Endothelial cell of umbilical vein (primary cell): ENCODE data around the gene NATD1. TPM values are rescaled to one million over a fixed set of nuclear protein-coding genes. Genes with fewer than 3 reads are reported as not detected.
A peak's percentile ranks its signal among the peaks of the same experiment; 100 is the strongest.

ENCODE experiments used
- BruUV-seq: library from RNA; stranded (reverse); fragments of 400-500 nt; replicated peaks from 2 replicates; lab custom pipeline; 2021; lab: Mats Ljungman, UMichigan
- CTCF ChIA-PET: fragments of 300-600, 350-600 bp; sonication (Branson Sonifier 250); formaldehyde crosslinking; loops from one replicate; lab custom pipeline; 2021; ENCODE audit warnings: antibody characterized with exemption, inconsistent platforms; lab: Charles Lee
- POLR2A ChIA-PET: fragments of 300-600, 350-600 bp; sonication (Branson Sonifier 250); formaldehyde crosslinking; loops from one replicate; lab custom pipeline; 2021; ENCODE audit warnings: antibody characterized with exemption, inconsistent platforms; lab: Charles Lee
- DNase-seq: peaks from one replicate; pipeline ENCODE4 v3.0.0-alpha.2; 2011; ENCODE audit warnings: low read depth, low spot score
- FAIRE-seq: peaks from 2 replicates; lab custom pipeline; 2011; peaks lifted over from hg19 to GRCh38; lab: Jason Lieb, UNC
- H2AFZ ChIP-seq: 2 replicates; pipeline ENCODE4 v1.6.0; 2012; ENCODE audit warnings: low read depth, low read length, control low read depth, inconsistent platforms
- H3K27ac ChIP-seq: 2 replicates; pipeline ENCODE4 v1.5.1; 2011; ENCODE audit warnings: low read depth, mild to moderate bottlenecking, control low read depth, low read length, moderate library complexity; ENCODE audit not compliant: insufficient read depth
- H3K27me3 ChIP-seq, 2 experiments: 2 replicates each; pipeline versions ENCODE4 v1.6.0 to v1.6.1; 2011; ENCODE audit warnings: low read length in 2 of 2, mixed read lengths in 1 of 2; ENCODE audit not compliant: control insufficient read depth in 2 of 2, insufficient read depth in 2 of 2
- H3K36me3 ChIP-seq, 2 experiments: 2 replicates in 1 of 2; 3 replicates in 1 of 2; pipeline ENCODE4 v1.5.1; 2011; ENCODE audit warnings: low read length in 2 of 2, mild to moderate bottlenecking in 1 of 2, moderate library complexity in 1 of 2; ENCODE audit not compliant: control insufficient read depth in 2 of 2, insufficient read depth in 2 of 2; ENCODE audit errors: extremely low read depth in 1 of 2
- H3K4me1 ChIP-seq: 3 replicates; pipeline ENCODE4 v1.5.1; 2011; ENCODE audit warnings: mild to moderate bottlenecking, low read length; ENCODE audit not compliant: control insufficient read depth, insufficient read depth; ENCODE audit errors: extremely low read depth
- H3K4me2 ChIP-seq: 2 replicates; pipeline ENCODE4 v1.6.1; 2011; ENCODE audit warnings: low read length, control low read depth, mixed read lengths; ENCODE audit not compliant: insufficient read depth
- H3K4me3 ChIP-seq, 3 experiments: fragments of 200-600 bp in 1 of 3; sonication (generic), shearing (Covaris generic) in 1 of 3; replicated peaks in 1 of 3; 2 replicates each; pipeline ENCODE4 v1.5.1; 2011 to 2016; ENCODE audit warnings: control low read depth in 3 of 3, low read length in 3 of 3, mild to moderate bottlenecking in 2 of 3, inconsistent platforms in 1 of 3, low read depth in 1 of 3, moderate library complexity in 1 of 3; ENCODE audit not compliant: insufficient read depth in 1 of 3
- H3K79me2 ChIP-seq: 2 replicates; pipeline ENCODE4 v1.6.0; 2012; ENCODE audit warnings: low read length, inconsistent platforms; ENCODE audit not compliant: control insufficient read depth, insufficient read depth
- H3K9ac ChIP-seq: replicated peaks from 2 replicates; pipeline ENCODE3; 2011; ENCODE audit warnings: low read length, control low read depth; ENCODE audit not compliant: insufficient read depth; ENCODE audit errors: extremely low read depth
- H3K9me1 ChIP-seq: replicated peaks from 3 replicates; pipeline ENCODE4 v1.6.0; 2011; ENCODE audit warnings: mild to moderate bottlenecking, low read length; ENCODE audit not compliant: control insufficient read depth, insufficient read depth; ENCODE audit errors: extremely low read depth
- H3K9me3 ChIP-seq: replicated peaks from 2 replicates; pipeline ENCODE4 v1.5.1; 2012; ENCODE audit warnings: low read length, inconsistent platforms; ENCODE audit not compliant: control insufficient read depth, insufficient read depth
- H4K20me1 ChIP-seq: replicated peaks from 2 replicates; pipeline ENCODE3; 2011; ENCODE audit warnings: mild to moderate bottlenecking, low read length; ENCODE audit not compliant: control insufficient read depth, insufficient read depth; ENCODE audit errors: extremely low read depth
- CTCF ChIP-seq, 2 donors: IDR thresholded peaks; 1 replicate in 1 of 2; 2 replicates in 1 of 2; pipeline ENCODE4 v1.5.1; 2011; ENCODE audit warnings: low read length in 2 of 2, mild to moderate bottlenecking in 2 of 2, moderate library complexity in 2 of 2, control low read depth in 1 of 2, inconsistent platforms in 1 of 2, low read depth in 1 of 2; ENCODE audit not compliant: insufficient read depth in 1 of 2; ENCODE audit errors: extremely low read depth in 1 of 2
- GATA2 ChIP-seq: IDR thresholded peaks from 2 replicates; pipeline ENCODE4 v1.7.0; 2011; ENCODE audit warnings: low read depth, mild to moderate bottlenecking, moderate library complexity, mixed read lengths, low read length; ENCODE audit not compliant: insufficient read length, insufficient read depth
- JUN ChIP-seq: IDR thresholded peaks from 2 replicates; pipeline ENCODE4 v1.6.1; 2011; ENCODE audit warnings: borderline replicate concordance, low read depth; ENCODE audit not compliant: insufficient read length, insufficient read depth
- MAX ChIP-seq: IDR thresholded peaks from 2 replicates; pipeline ENCODE4 v1.6.1; 2011; ENCODE audit not compliant: insufficient read depth, insufficient read length
- POLR2AphosphoS5 ChIP-seq: IDR thresholded peaks from 2 replicates; pipeline ENCODE4 v1.6.1; 2012; ENCODE audit warnings: low read depth, mild to moderate bottlenecking, control low read depth, low read length, moderate library complexity; ENCODE audit not compliant: insufficient read depth
- dilution Hi-C: fragments of 300-500 bp; cut with MboI; formaldehyde crosslinking; loops from one replicate; pipeline ENCODE4 v1.15.0; 2019; ENCODE audit warnings: low sequenced_read_pairs; ENCODE audit not compliant: extremely low pct_ligation_motif_present
- intact Hi-C: fragments of 100-400 bp; cut with micrococcal nuclease; formaldehyde crosslinking; loops from one replicate; pipeline ENCODE4 v1.10.0; 2022
- polyA plus RNA-seq, 4 experiments: library from polyadenylated mRNA; depleted of rRNA in 3 of 4; stranded (reverse) in 3 of 4; unstranded in 1 of 4; fragments of >200 nt; gene quantifications; 2 replicates each; pipeline versions ENCODE4 v1.2.1 to v1.2.3, GENCODE V29; 2011 to 2012; ENCODE audit warnings: missing spikeins in 1 of 4
- total RNA-seq: library from RNA; stranded (reverse); gene quantifications from 2 replicates; pipeline ENCODE4 v1.2.3, GENCODE V29; 2021

Gene NATD1
- total and polyA plus RNA-seq, 2 donors (not counting 3 experiments of a cell fraction or from before 2014, with no cell fraction given) = 7.0 to 7.2 TPM

GRCh38 chr17:21239680-21240368 is 13.4 kb downstream of the NATD1 start:
- ChIA-PET POLR2A (no interaction called here), CTCF (interaction anchor here (0.6 to 3.1 kb wide), 8 partner anchors 10 to 120 kb away, joined by 3 to 20 read pairs (median 5); partner anchors contain the start of gene DHRS7B)
- DNase-seq (no peak), FAIRE-seq (peak; percentile 52)
- TF ChIP-seq JUN (no peak), POLR2AphosphoS5 (no peak), GATA2 (no peak), CTCF (IDR thresholded peaks at IDR 0.05; ENCODE audit: extremely low read depth in 1 of 2, insufficient read depth in 1 of 2, low read depth in 1 of 2, low read length in 2 of 2) (peak; percentile 21 to 52), MAX (no peak)
- Histone ChIP-seq H4K20me1 (no peaks in the 10 kb centered on the region), H3K27ac (no peak overlapping the region), H3K9me1 (no peaks in the 10 kb centered on the region), H3K4me1 (no peaks in the 10 kb centered on the region), H3K79me2 (no peaks in the 10 kb centered on the region), H3K27me3 (peaks cover 0 to 3% of the 10 kb centered on the region in 2 experiments), H3K4me3 (no peak overlapping the region), H3K4me2 (no peak overlapping the region), H2AFZ (no peak overlapping the region), H3K9ac (no peak overlapping the region), H3K9me3 (no peaks in the 10 kb centered on the region), H3K36me3 (peaks cover 0 to 3% of the 10 kb centered on the region in 2 experiments)
- intact Hi-C loops (loop anchor here (1.0 kb wide), 1 partner anchor 111 kb away; no protein-coding TSS in a partner anchor), dilution Hi-C loops (no loop called here)
- no TSS peak for BruUV-seq
